GM18519 (cell line): Measurements from ENCODE around the gene EDAR.
A peak's percentile ranks its signal among the peaks of the same experiment; 100 is the strongest.

ENCODE experiments used
- ATAC-seq: cut with Tn5 transposase; IDR thresholded peaks from one replicate; pipeline ENCODE4 v1.9.1; 2021; ENCODE audit warnings: mild to moderate bottlenecking, moderate library complexity; ENCODE audit not compliant: unreplicated experiment, low FRiP score

Gene EDAR

GRCh38 chr2:108988796-108989713 lies at the start of gene EDAR:
Gene EDAR, minus strand, starts transcription at chr2:108989220. Its CDS starts 58,206 bp downstream, at chr2:108931014.
- ATAC-seq, result no peak

GRCh38 chr2:109033171-109033570 lies 44.2 kb upstream of the EDAR start:
- ATAC-seq, result no peak

- ATAC-seq, result no peak
Measured at GRCh38 chr2:109032229-109032820, 43.3 kb upstream of the EDAR start.

- peak; percentile 52 for ATAC-seq
Measured at GRCh38 chr2:109031476-109032228, 42.6 kb upstream of the EDAR start.

GRCh38 chr2:109030870-109031475 lies 42.0 kb upstream of the EDAR start:
- ATAC-seq, result no peak

GRCh38 chr2:109029490-109030201 lies 40.6 kb upstream of the EDAR start:
- no peak for ATAC-seq

- no peak for ATAC-seq
Measured at GRCh38 chr2:109028738-109029489, 39.9 kb upstream of the EDAR start.

- ATAC-seq, result no peak
Measured at GRCh38 chr2:109028277-109028676, 39.3 kb upstream of the EDAR start.

- no peak for ATAC-seq
Measured at GRCh38 chr2:109027702-109028101, 38.7 kb upstream of the EDAR start.

- ATAC-seq, result no peak
Measured at GRCh38 chr2:109024477-109024876, 35.5 kb upstream of the EDAR start.

GRCh38 chr2:109021895-109022300 lies 32.9 kb upstream of the EDAR start:
- no peak for ATAC-seq

GRCh38 chr2:109020217-109020637 lies 31.2 kb upstream of the EDAR start:
- ATAC-seq, result no peak

GRCh38 chr2:109018452-109018851 lies 29.4 kb upstream of the EDAR start:
- no peak for ATAC-seq

GRCh38 chr2:109017017-109017416 lies 28.0 kb upstream of the EDAR start:
- no peak for ATAC-seq

GRCh38 chr2:109016376-109016775 lies 27.4 kb upstream of the EDAR start:
- ATAC-seq, result no peak

GRCh38 chr2:109014476-109014875 lies 25.5 kb upstream of the EDAR start:
- ATAC-seq, result no peak

GRCh38 chr2:109013051-109013450 lies 24.0 kb upstream of the EDAR start:
- no peak for ATAC-seq

GRCh38 chr2:109009920-109010610 lies 21.0 kb upstream of the EDAR start:
- no peak for ATAC-seq

GRCh38 chr2:109006971-109007370 lies 18.0 kb upstream of the EDAR start:
- no peak for ATAC-seq
